Measurements from ENCODE around the gene FBXW8.

The FBXW8 gene

GRCh38 chr12:116897476-116897875, 13.3 kb upstream of the FBXW8 start:
- Mint-ChIP-seq H3K9me3 (no peaks in the 10 kb centered on the region), H3K27ac (no peak overlapping the region), H3K4me1 (no peaks in the 10 kb centered on the region), H3K4me3 (no peak overlapping the region), H3K27me3 (peaks cover 65% of the 10 kb centered on the region), H3K36me3 (no peaks in the 10 kb centered on the region)
- DNase-seq = no peak
- CTCF ChIA-PET = no interaction called here

DNA sequence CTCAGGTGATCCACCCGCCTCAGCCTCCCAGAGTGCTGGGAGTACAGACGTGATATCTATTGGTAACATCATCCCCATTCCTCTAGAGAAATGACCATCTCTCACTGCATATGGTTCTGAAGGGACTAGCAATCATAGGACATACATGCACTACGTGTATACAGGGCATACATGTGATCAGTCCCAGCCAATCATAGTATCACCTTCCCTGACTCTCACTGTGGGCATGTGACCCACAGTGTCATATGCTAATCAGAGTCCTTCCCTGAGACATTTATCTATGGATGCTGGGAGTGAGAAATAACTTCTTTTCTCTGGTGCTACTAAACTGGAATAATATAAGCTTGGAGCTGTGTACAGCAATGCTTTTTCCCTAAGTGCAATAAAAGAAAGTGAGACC, 12.1 kb upstream of the FBXW8 start:
- Mint-ChIP-seq H3K27me3 (peaks cover 77% of the 10 kb centered on the region), H3K4me1 (no peaks in the 10 kb centered on the region), H3K27ac (no peak overlapping the region), H3K4me3 (no peak overlapping the region), H3K9me3 (no peaks in the 10 kb centered on the region), H3K36me3 (no peaks in the 10 kb centered on the region)
- no peak for DNase-seq
- CTCF ChIA-PET = no interaction called here

- no peak for DNase-seq
- H3K27ac Mint-ChIP-seq = no peak overlapping the region
- CTCF ChIA-PET = no interaction called here
Measured at GRCh38 chr12:116901612-116902011, 9.1 kb upstream of the FBXW8 start.

DNA sequence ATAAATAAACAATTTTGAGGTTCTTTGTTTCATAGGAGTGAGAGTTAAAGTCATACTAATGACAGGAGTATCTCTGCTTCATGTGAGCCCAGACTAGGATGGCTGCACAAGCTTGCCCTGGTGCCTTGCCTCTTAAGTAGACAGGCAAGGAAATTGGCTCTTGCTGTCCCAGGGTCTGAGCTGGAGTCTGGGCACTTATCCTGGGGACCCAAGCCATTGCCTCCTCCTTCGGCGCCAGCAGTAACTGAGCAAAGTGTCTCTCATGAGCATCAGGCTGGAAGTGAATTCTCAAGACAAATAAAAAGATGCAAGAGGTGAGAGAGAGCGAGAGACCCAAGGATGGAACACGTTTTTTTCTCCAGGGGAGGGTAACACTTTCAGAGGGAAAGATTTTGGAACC, 6.9 kb upstream of the FBXW8 start:
- Mint-ChIP-seq H3K4me1 (no peaks in the 10 kb centered on the region), H3K27ac (no peak overlapping the region), H3K9me3 (no peaks in the 10 kb centered on the region), H3K4me3 (no peak overlapping the region), H3K36me3 (no peaks in the 10 kb centered on the region), H3K27me3 (peaks cover 87% of the 10 kb centered on the region)
- DNase-seq = no peak
- CTCF ChIA-PET = no interaction called here

More at GRCh38 chr12:116901612-116902011, 9.1 kb upstream of the FBXW8 start:
- no peaks in the 10 kb centered on the region for H3K9me3 Mint-ChIP-seq
- H3K36me3 Mint-ChIP-seq = no peaks in the 10 kb centered on the region
- H3K4me1 Mint-ChIP-seq = no peaks in the 10 kb centered on the region
- H3K4me3 Mint-ChIP-seq = no peak overlapping the region
- peaks cover 91% of the 10 kb centered on the region for H3K27me3 Mint-ChIP-seq

GRCh38 chr12:116906285-116906684, 4.5 kb upstream of the FBXW8 start:
- Mint-ChIP-seq H3K27ac (no peak overlapping the region), H3K4me3 (no peak overlapping the region), H3K9me3 (no peaks in the 10 kb centered on the region), H3K36me3 (no peaks in the 10 kb centered on the region), H3K27me3 (peaks cover 74% of the 10 kb centered on the region), H3K4me1 (peaks cover 5% of the 10 kb centered on the region)
- CTCF ChIA-PET = interaction anchor here (1.2 kb wide), 1 partner anchor 15 kb away, joined by 3 read pairs; no protein-coding TSS in a partner anchor
- no peak for DNase-seq

DNA sequence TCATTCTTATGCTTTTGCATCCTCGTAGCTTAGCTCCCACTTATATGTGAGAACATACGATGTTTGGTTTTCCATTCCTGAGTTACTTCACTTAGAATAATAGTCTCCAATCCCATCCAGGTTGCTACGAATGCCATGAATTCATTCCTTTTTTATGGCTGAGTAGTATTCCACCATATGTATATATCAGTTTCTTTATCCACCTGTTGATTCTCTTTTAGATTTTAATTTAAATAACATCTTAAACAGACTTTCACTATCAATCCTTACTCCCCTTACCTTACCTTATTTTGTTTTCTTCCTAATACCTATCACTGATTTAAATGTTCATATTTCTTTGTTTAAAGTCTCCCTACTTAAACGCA, 488 bp upstream of the FBXW8 start:
- Mint-ChIP-seq H3K9me3 (no peaks in the 10 kb centered on the region), H3K36me3 (peaks cover 23% of the 10 kb centered on the region), H3K27me3 (peaks cover 36% of the 10 kb centered on the region), H3K4me1 (peaks cover 32% of the 10 kb centered on the region), H3K27ac (no peak overlapping the region), H3K4me3 (peak overlapping the region; percentile 88)
- CTCF ChIA-PET = no interaction called here
- no peak for DNase-seq

DNA sequence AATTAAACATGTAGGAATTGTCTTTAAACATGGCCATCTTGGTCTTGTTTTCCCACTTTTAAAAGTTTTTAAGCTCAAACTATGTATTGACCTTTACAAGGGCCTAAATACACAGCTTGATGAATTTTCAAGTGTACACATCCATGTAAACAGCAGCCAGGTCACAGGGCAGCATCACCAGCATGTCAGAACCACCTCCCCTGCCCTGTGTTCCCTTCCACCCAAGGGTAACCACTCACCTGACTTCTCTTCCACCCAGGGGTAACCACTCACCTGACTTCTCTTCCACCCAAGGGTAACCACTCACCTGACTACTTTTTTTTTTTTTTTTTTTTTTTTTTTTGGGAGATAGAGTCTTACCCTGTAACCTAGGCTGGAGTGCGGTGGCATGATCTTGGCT, 4.6 kb downstream of the FBXW8 start:
- H3K4me3 Mint-ChIP-seq = no peak overlapping the region
- CTCF ChIA-PET = no interaction called here
- DNase-seq = no peak
- no peak overlapping the region for H3K27ac Mint-ChIP-seq
- H3K9me3 Mint-ChIP-seq = no peaks in the 10 kb centered on the region
- H3K4me1 Mint-ChIP-seq = peaks cover 79% of the 10 kb centered on the region
- H3K36me3 Mint-ChIP-seq = peaks cover 57% of the 10 kb centered on the region
- no peaks in the 10 kb centered on the region for H3K27me3 Mint-ChIP-seq

DNA sequence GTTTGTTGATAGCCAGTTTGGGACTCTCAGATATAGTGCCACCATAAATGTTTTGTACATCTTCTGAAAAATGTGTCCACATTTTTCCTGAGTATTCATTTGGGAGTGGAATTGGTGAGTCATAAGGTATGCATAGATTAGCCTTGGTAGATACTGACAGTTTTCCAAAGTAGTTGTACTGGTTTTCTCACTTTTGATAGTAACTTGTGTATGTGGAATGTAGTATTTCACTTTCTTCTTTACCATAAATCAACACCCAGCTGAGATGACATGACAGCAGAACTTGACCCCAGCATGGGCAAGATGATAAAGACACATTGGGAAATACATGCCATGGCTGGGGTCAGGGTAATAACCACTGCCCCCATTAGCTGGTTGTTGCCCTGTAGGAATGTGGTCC, 5.4 kb downstream of the FBXW8 start:
- Mint-ChIP-seq H3K27ac (no peak overlapping the region), H3K27me3 (no peaks in the 10 kb centered on the region), H3K9me3 (no peaks in the 10 kb centered on the region), H3K4me3 (no peak overlapping the region), H3K36me3 (peaks cover 60% of the 10 kb centered on the region), H3K4me1 (peaks cover 83% of the 10 kb centered on the region)
- DNase-seq = no peak
- CTCF ChIA-PET = no interaction called here

GRCh38 chr12:116916714-116917114, 6.0 kb downstream of the FBXW8 start:
- H3K27me3 Mint-ChIP-seq = no peaks in the 10 kb centered on the region
- peaks cover 57% of the 10 kb centered on the region for H3K36me3 Mint-ChIP-seq
- peaks cover 85% of the 10 kb centered on the region for H3K4me1 Mint-ChIP-seq
- DNase-seq = peak; percentile 32
- H3K4me3 Mint-ChIP-seq = no peak overlapping the region
- H3K27ac Mint-ChIP-seq = peak overlapping the region; percentile 58
- no peaks in the 10 kb centered on the region for H3K9me3 Mint-ChIP-seq
- CTCF ChIA-PET = no interaction called here

- H3K36me3 Mint-ChIP-seq = peaks cover 49% of the 10 kb centered on the region
- H3K4me3 Mint-ChIP-seq = no peak overlapping the region
- no peaks in the 10 kb centered on the region for H3K27me3 Mint-ChIP-seq
- CTCF ChIA-PET = no interaction called here
- peaks cover 85% of the 10 kb centered on the region for H3K4me1 Mint-ChIP-seq
- no peak overlapping the region for H3K27ac Mint-ChIP-seq
- no peaks in the 10 kb centered on the region for H3K9me3 Mint-ChIP-seq
- no peak for DNase-seq
Measured at GRCh38 chr12:116918464-116918863, 7.7 kb downstream of the FBXW8 start.

- Mint-ChIP-seq H3K36me3 (peaks cover 44% of the 10 kb centered on the region), H3K4me1 (peaks cover 87% of the 10 kb centered on the region), H3K9me3 (no peaks in the 10 kb centered on the region), H3K27me3 (no peaks in the 10 kb centered on the region), H3K4me3 (no peak overlapping the region), H3K27ac (no peak overlapping the region)
- DNase-seq = no peak
- CTCF ChIA-PET = no interaction called here
Measured at GRCh38 chr12:116919247-116919661, 8.5 kb downstream of the FBXW8 start.

DNA sequence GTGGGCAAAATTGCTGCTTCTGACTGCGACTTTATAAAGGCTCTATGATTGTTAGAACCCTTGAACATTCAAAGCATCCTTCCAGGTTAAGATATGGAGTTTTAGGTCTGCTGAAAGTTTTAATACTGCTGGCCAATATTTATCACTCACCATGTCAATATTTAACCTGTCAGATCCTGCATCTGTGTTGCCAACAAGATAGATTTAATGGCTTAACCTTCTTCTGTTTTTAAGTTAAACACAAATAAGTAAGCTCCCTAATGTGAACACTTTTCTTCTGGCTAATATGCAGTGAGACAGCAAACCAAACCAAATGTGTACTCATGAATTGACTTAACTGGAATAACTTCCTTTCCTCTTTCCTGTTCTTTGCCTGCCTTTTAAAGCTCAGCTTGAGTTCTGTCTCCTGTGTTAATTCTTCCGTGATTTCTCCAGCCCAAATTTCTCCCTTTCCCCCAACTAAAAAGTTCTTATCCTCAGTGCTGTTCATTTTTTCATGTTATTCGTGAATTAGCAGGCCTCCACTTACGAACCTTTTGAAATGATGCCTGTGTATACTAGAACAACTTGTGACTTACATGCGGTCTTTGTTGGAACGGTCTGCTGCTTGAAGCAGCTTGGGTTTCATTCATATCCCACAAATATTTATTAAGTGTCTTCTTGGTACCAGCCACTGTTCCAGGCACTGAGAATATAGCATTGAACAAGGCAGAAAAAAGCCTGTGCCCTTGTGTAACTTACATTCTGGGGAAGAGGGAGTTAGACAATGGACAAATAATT, 9.1 kb downstream of the FBXW8 start:
- Mint-ChIP-seq H3K27me3 (no peaks in the 10 kb centered on the region), H3K9me3 (no peaks in the 10 kb centered on the region), H3K27ac (peak overlapping the region; percentile 10), H3K4me3 (no peak overlapping the region), H3K4me1 (peaks cover 93% of the 10 kb centered on the region), H3K36me3 (peaks cover 48% of the 10 kb centered on the region)
- CTCF ChIA-PET = no interaction called here
- DNase-seq = no peak

GRCh38 chr12:116920939-116921338, 10.2 kb downstream of the FBXW8 start:
- CTCF ChIA-PET = interaction anchor here (0.8 to 0.9 kb wide), 2 partner anchors 14 to 40 kb away, joined by 3 read pairs; partner anchors contain the start of gene HRK
- H3K27me3 Mint-ChIP-seq = no peaks in the 10 kb centered on the region

DNA sequence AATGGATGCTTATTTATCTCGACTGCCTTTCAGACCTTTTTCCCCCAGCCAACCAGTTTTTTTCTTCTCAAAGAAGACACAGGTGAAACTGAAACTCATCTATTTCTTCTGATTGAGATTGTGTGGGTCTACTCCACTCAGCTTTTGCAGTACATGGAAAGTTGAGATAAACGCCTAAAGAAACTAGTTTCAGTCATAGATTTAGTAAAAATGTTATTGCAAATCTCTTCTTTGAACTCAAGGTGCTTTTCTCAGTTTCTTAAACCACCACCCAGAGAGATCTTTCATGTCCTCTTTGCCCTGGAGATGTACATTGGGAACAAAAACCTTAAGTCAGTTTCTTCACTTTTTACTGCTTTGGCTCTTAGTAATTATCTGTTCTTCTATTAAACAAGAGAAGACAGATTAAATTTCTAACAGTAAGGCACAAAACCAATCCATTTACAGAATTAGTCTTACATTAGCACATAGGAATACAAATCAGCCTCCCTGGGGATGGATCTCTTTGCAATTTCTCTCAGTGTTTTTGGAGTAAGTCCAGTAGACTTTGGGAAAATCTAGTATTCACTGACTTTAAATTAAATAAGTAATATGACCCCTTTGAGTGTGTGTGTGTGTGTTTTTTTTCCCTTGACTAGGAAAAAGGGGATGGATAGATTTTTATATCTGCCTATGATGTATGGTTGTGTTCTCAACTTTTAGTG, 11.6 kb downstream of the FBXW8 start:
- Mint-ChIP-seq H3K36me3 (peaks cover 46% of the 10 kb centered on the region), H3K4me1 (peaks cover 94% of the 10 kb centered on the region), H3K4me3 (peak overlapping the region; percentile 5), H3K27me3 (no peaks in the 10 kb centered on the region), H3K27ac (peak overlapping the region; percentile 94), H3K9me3 (no peaks in the 10 kb centered on the region)
- DNase-seq = no peak
- CTCF ChIA-PET = no interaction called here

More at GRCh38 chr12:116920939-116921338, 10.2 kb downstream of the FBXW8 start:
- DNase-seq = no peak
- Mint-ChIP-seq H3K4me1 (peaks cover 93% of the 10 kb centered on the region), H3K4me3 (no peak overlapping the region), H3K36me3 (peaks cover 44% of the 10 kb centered on the region), H3K9me3 (no peaks in the 10 kb centered on the region), H3K27ac (peak overlapping the region; percentile 82)

Data from activated naive CD4-positive, alpha-beta T cell treated with anti-CD3 and anti-CD28 coated beads, Interleukin-2, amount 10 ng/mL, durations not matched to agents 7 days and 5 days (primary cell).